Right lobe of liver (tissue), 6 donors: ENCODE results near the gene PDLIM7. TPM values are rescaled to one million over a fixed set of nuclear protein-coding genes. Genes with fewer than 3 reads are reported as not detected.

Source experiments
- ATAC-seq, 4 donors: fragments of 200-7000 bp; cut with Tn5 transposase; one replicate each; pipeline ENCODE4 v1.9.1; 2020; ENCODE audit warnings: mild to moderate bottlenecking in 4 of 4, moderate library complexity in 4 of 4
- DNase-seq, 3 donors: peaks; one replicate each; pipeline ENCODE4 v3.0.0-alpha.2; 2020
- H3K27ac ChIP-seq, 3 donors: fragments of 200-600 bp; one replicate each; pipeline ENCODE4 v1.8.0; 2022
- H3K27me3 ChIP-seq, 2 donors: fragments of 200-600 bp; one replicate each; pipeline ENCODE4 v1.8.0; 2022
- H3K36me3 ChIP-seq, 4 donors: fragments of 200-600 bp; sonication (generic) in 1 of 4; one replicate each; pipeline versions ENCODE4 v1.5.1 to v1.8.0; 2017 to 2022; ENCODE audit warnings: control low read depth in 1 of 4
- H3K4me1 ChIP-seq, 4 donors: fragments of 200-600 bp; sonication (generic) in 1 of 4; one replicate each; pipeline versions ENCODE4 v1.5.1 to v1.8.0; 2017 to 2022; ENCODE audit warnings: control low read depth in 1 of 4
- H3K4me3 ChIP-seq, 3 donors: fragments of 200-600 bp; one replicate each; pipeline ENCODE4 v1.8.0; 2022
- H3K9me3 ChIP-seq, 4 donors: fragments of 200-600 bp; sonication (generic) in 1 of 4; one replicate each; pipeline versions ENCODE4 v1.5.1 to v1.8.0; 2017 to 2022; ENCODE audit warnings: control low read depth in 1 of 4
- CTCF ChIP-seq, 4 donors: fragments of 200-600 bp in 3 of 4; fragments of 450-650 bp in 1 of 4; IDR thresholded peaks; one replicate each; pipeline versions ENCODE4 v1.5.1 to v1.8.0; 2016 to 2022; ENCODE audit warnings: antibody characterized with exemption in 4 of 4, mild to moderate bottlenecking in 2 of 4
- POLR2A ChIP-seq: fragments of 450-650 bp; IDR thresholded peaks from one replicate; pipeline ENCODE4 v1.6.1; 2017; ENCODE audit warnings: antibody characterized with exemption, mild to moderate bottlenecking
- WGBS: methylation state at CpG from one replicate; pipeline ENCODE4 v1.1.6; 2018; ENCODE audit warnings: low coverage, low lambda C conversion rate; ENCODE audit not compliant: insufficient coverage; ENCODE audit errors: missing lambda C conversion rate; 5-methylcytosine and 5-hydroxymethylcytosine counted together
- intact Hi-C, 2 donors: fragments of 100-400 bp; cut with DNase I; formaldehyde crosslinking; loops; one replicate each; pipeline versions ENCODE4 v1.11.2 to v1.14.1; 2022
- total RNA-seq, 6 experiments: library from RNA; depleted of rRNA in 2 of 6; stranded (reverse); fragments of >200 nt in 2 of 6; fragmentation: NEBNext Ultra II Directional in 3 of 6; extraction: Animal tissue kit (Norgen Biotek cat#: 25700) in 3 of 6; gene quantifications; one replicate each; pipeline versions ENCODE4 v1.1.0 to v1.2.4, GENCODE V29; 2016 to 2023
- donor health status: DM: no; HTN: yes; CAD: no.
- donor health status: DM: no; HTN: no; CAD: no.
- donor health status: DM: no; HTN: no; CAD: no.
- donor health status: DM: no; HTN: yes; CAD: no.
- donor health status: DM: no; HTN: yes; CAD: no.

Gene PDLIM7
- total RNA-seq, 6 experiments from 2014 or later, result 3.7 to 24.0 (median 13.6) TPM

GRCh38 chr5:177433658-177434217 lies 63.7 kb downstream of the PDLIM7 start:
- DNase-seq (no peak), ATAC-seq (no peak)
- no peak overlapping the region for H3K27ac ChIP-seq
- H3K27me3 ChIP-seq, result no peaks in the 10 kb centered on the region
- H3K4me3 ChIP-seq, result no peak overlapping the region
- intact Hi-C loops, result no loop called here
- no CpG with 5 or more reads among the region's 29 CpGs for WGBS
- no peaks in the 10 kb centered on the region for H3K9me3 ChIP-seq
- H3K4me1 ChIP-seq, result peaks cover 0 to 3% (median 0%) of the 10 kb centered on the region in 4 donors
- TF ChIP-seq CTCF (IDR thresholded peaks at IDR 0.05) (no peak), POLR2A (no peak)
- H3K36me3 ChIP-seq, result peaks cover 0 to 44% (median 0%) of the 10 kb centered on the region in 4 donors

Other genes starting within 250 kb of the PDLIM7 start
- gene RAB24, start 193.9 kb downstream of the PDLIM7 start, total RNA-seq, result 10 to 100 TPM; 11.0 to 28.8 (median 16.2) TPM
- gene PRELID1, start 193.8 kb downstream of the PDLIM7 start, total RNA-seq, result 100 to 1,000 TPM in 2 of 6 experiments, 10 to 100 TPM in 4; 64.1 to 116 (median 84.4) TPM
- gene MXD3, start 185.7 kb downstream of the PDLIM7 start, total RNA-seq, result 1 to 10 TPM; 2.2 to 6.2 (median 4.9) TPM
- gene LMAN2, start 145.9 kb downstream of the PDLIM7 start, total RNA-seq, result 100 to 1,000 TPM; 103 to 297 (median 160) TPM
- gene RGS14, start 139.7 kb downstream of the PDLIM7 start, total RNA-seq, result 10 to 100 TPM; 29.2 to 43.1 (median 35.2) TPM
- 1 to 10 TPM in 3 of 6 experiments, under 1 TPM in 2, not detected in 1; 0.12 to 5.3 (median 1.6) TPM for gene SLC34A1, start 113.2 kb downstream of the PDLIM7 start, total RNA-seq
- not detected for gene PFN3, start 96.9 kb downstream of the PDLIM7 start, total RNA-seq
- gene F12, start 88.0 kb downstream of the PDLIM7 start, total RNA-seq, result 100 to 1,000 TPM; 236 to 518 (median 365) TPM
- gene GRK6, start 70.9 kb downstream of the PDLIM7 start, total RNA-seq, result 10 to 100 TPM in 3 of 6 experiments, 1 to 10 TPM in 3; 6.1 to 10.8 (median 10.0) TPM
- 10 to 100 TPM in 1 of 6 experiments, 1 to 10 TPM in 3, under 1 TPM in 2; 0.15 to 13.0 (median 1.9) TPM for gene PRR7, start 50.8 kb downstream of the PDLIM7 start, total RNA-seq
- gene DBN1, start 24.0 kb downstream of the PDLIM7 start, total RNA-seq, result 1 to 10 TPM; 1.1 to 4.6 (median 3.1) TPM
- gene DOK3, start 12.2 kb upstream of the PDLIM7 start, total RNA-seq, result 1 to 10 TPM; 2.5 to 6.6 (median 3.9) TPM
- 10 to 100 TPM; 35.1 to 64.8 (median 47.9) TPM for gene DDX41, start 19.4 kb upstream of the PDLIM7 start, total RNA-seq
- 10 to 100 TPM; 22.1 to 55.4 (median 39.2) TPM for gene FAM193B, start 57.0 kb upstream of the PDLIM7 start, total RNA-seq
- 100 to 1,000 TPM in 5 of 6 experiments, 10 to 100 TPM in 1; 81.8 to 149 (median 133) TPM for gene TMED9, start 94.6 kb upstream of the PDLIM7 start, total RNA-seq
- 10 to 100 TPM in 5 of 6 experiments, 1 to 10 TPM in 1; 9.3 to 28.7 (median 14.1) TPM for gene B4GALT7, start 102.5 kb upstream of the PDLIM7 start, total RNA-seq